Loucy (cell line): ENCODE data around the gene KRT80.

Experiments used
- H2AFZ ChIP-seq: fragments of 200-600 bp; sonication (generic); 2 replicates; pipeline ENCODE4 v1.6.0; 2016; ENCODE audit warnings: antibody characterized with exemption, mild to moderate bottlenecking, low read length, moderate library complexity
- H3F3A ChIP-seq: fragments of 200-600 bp; 2 replicates; pipeline ENCODE4 v1.6.0; 2016; ENCODE audit warnings: antibody characterized with exemption, low read depth, mild to moderate bottlenecking
- H3K27me3 ChIP-seq: fragments of 200-600 bp; sonication (generic); 2 replicates; pipeline ENCODE4 v1.6.1; 2014; ENCODE audit warnings: low read length, mild to moderate bottlenecking; ENCODE audit not compliant: insufficient read depth, poor library complexity, severe bottlenecking
- H3K36me3 ChIP-seq: fragments of 200-600 bp; sonication (generic); 2 replicates; pipeline ENCODE4 v1.6.1; 2016; ENCODE audit warnings: low read length; ENCODE audit not compliant: insufficient read depth
- H3K4me1 ChIP-seq: fragments of 200-600 bp; sonication (generic); 2 replicates; pipeline ENCODE4 v1.5.1; 2014; ENCODE audit warnings: low read length, mild to moderate bottlenecking; ENCODE audit not compliant: insufficient read depth, poor library complexity, severe bottlenecking
- H3K4me2 ChIP-seq: fragments of 200-600 bp; sonication (generic); 2 replicates; pipeline ENCODE4 v1.6.0; 2014; ENCODE audit warnings: antibody characterized with exemption, low read length, low read depth, mild to moderate bottlenecking; ENCODE audit not compliant: poor library complexity, severe bottlenecking
- H3K4me3 ChIP-seq: fragments of 200-600 bp; sonication (generic); 2 replicates; pipeline ENCODE4 v1.5.1; 2014; ENCODE audit warnings: low read length, mild to moderate bottlenecking, mixed read lengths; ENCODE audit not compliant: poor library complexity, severe bottlenecking
- H3K79me2 ChIP-seq: fragments of 200-600 bp; sonication (generic); 2 replicates; pipeline ENCODE4 v1.6.1; 2014; ENCODE audit warnings: low read length; ENCODE audit not compliant: insufficient read depth
- H3K9ac ChIP-seq: fragments of 200-600 bp; sonication (generic); 2 replicates; pipeline ENCODE4 v1.6.0; 2014; ENCODE audit warnings: mild to moderate bottlenecking, low read depth, low read length, moderate library complexity; ENCODE audit not compliant: poor library complexity, severe bottlenecking
- H3K9me2 ChIP-seq: fragments of 200-600 bp; sonication (generic); replicated peaks from 2 replicates; pipeline ENCODE4 v1.6.1; 2016; ENCODE audit warnings: low read depth, low read length, mixed read lengths
- H3K9me3 ChIP-seq: fragments of 200-600 bp; sonication (generic); 2 replicates; pipeline ENCODE4 v1.6.1; 2014; ENCODE audit warnings: mild to moderate bottlenecking, antibody characterized with exemption, low read length, low read depth; ENCODE audit not compliant: insufficient read depth
- H4K20me1 ChIP-seq: fragments of 200-600 bp; sonication (generic); 2 replicates; pipeline ENCODE4 v1.6.0; 2014; ENCODE audit warnings: antibody characterized with exemption, low read length, mild to moderate bottlenecking; ENCODE audit not compliant: insufficient read depth, poor library complexity, severe bottlenecking
- CTCF ChIP-seq: fragments of 200-600 bp; sonication (generic); conservative IDR thresholded peaks from 2 replicates; pipeline ENCODE4 v1.5.1; 2014; ENCODE audit warnings: mild to moderate bottlenecking, antibody characterized with exemption, low read length
- EZH2phosphoT487 ChIP-seq: fragments of 200-600 bp; IDR thresholded peaks from 2 replicates; pipeline ENCODE4 v1.6.1; 2018; ENCODE audit warnings: antibody characterized with exemption, mild to moderate bottlenecking, moderate library complexity, borderline replicate concordance

Gene KRT80

GRCh38 chr12:52239767-52240166 is 48.0 kb upstream of the KRT80 start:
- Histone ChIP-seq H3K9ac (no peak overlapping the region), H3K4me2 (no peak overlapping the region), H3K36me3 (no peaks in the 10 kb centered on the region)

DNA sequence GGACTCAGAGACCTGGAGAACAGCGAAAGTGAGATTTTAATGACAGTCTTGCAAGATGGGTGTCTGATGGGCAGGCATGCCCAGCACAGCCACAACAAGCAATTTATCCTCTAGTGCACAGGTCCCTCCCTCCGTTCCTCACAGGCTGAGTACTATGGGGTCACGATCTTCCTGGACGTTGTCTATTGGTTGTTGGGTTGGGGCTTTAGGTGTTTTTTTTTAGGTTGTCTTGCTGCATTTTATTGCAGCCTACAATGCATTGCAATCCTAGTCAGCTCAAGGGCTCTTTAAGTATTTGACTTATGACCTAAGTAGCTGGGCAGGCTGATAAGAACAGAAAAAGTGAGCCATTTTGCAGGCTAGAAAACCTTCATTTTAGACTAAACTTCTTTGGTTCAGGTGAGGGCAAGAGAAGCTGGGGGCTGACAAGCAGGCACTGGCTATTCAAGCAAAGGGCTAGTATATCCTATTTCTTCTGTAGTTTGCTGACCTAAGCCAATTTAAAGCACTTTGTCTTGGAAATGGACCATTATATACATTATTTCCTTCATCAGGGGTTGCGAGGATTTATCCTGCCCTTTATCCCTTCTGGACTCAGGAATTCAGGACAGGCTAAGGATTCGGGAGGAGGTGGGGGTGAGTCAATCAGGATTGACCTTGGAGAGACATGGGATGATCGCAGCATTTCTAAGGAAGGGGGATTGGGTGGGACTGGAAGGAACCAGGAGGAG is 47.3 kb upstream of the KRT80 start:
- Histone ChIP-seq H2AFZ (no peak overlapping the region), H3K79me2 (no peaks in the 10 kb centered on the region), H3K4me3 (no peak overlapping the region), H3K9ac (no peak overlapping the region), H3K4me2 (no peak overlapping the region), H3K9me3 (no peaks in the 10 kb centered on the region), H3K4me1 (no peaks in the 10 kb centered on the region), H3K9me2 (no peaks in the 10 kb centered on the region), H3F3A (no peaks in the 10 kb centered on the region), H4K20me1 (no peaks in the 10 kb centered on the region), H3K36me3 (no peaks in the 10 kb centered on the region), H3K27me3 (no peaks in the 10 kb centered on the region)
- TF ChIP-seq CTCF: no peak
- TF ChIP-seq EZH2phosphoT487: no peak

More at GRCh38 chr12:52239767-52240166, 48.0 kb upstream of the KRT80 start:
- Histone ChIP-seq H3K9me2 (no peaks in the 10 kb centered on the region), H3K27me3 (no peaks in the 10 kb centered on the region), H3K9me3 (no peaks in the 10 kb centered on the region), H2AFZ (no peak overlapping the region), H3F3A (no peaks in the 10 kb centered on the region), H3K79me2 (no peaks in the 10 kb centered on the region), H3K4me1 (no peaks in the 10 kb centered on the region), H3K4me3 (no peak overlapping the region), H4K20me1 (no peaks in the 10 kb centered on the region)
- TF ChIP-seq EZH2phosphoT487 (no peak), CTCF (no peak)

- H3K4me3 ChIP-seq: no peak overlapping the region
- no peaks in the 10 kb centered on the region for H3K36me3 ChIP-seq
- H3K4me2 ChIP-seq: no peak overlapping the region
These were observed 46.5 kb upstream of the KRT80 start for GRCh38 chr12:52238207-52238840.

More at GRCh38 chr12:52238207-52238840, 46.5 kb upstream of the KRT80 start:
- Histone ChIP-seq H3K9ac (no peak overlapping the region), H3K9me2 (no peaks in the 10 kb centered on the region), H3K79me2 (no peaks in the 10 kb centered on the region), H4K20me1 (no peaks in the 10 kb centered on the region), H3K27me3 (no peaks in the 10 kb centered on the region), H3F3A (no peaks in the 10 kb centered on the region), H3K9me3 (no peaks in the 10 kb centered on the region), H2AFZ (no peak overlapping the region), H3K4me1 (no peaks in the 10 kb centered on the region)
- TF ChIP-seq EZH2phosphoT487 (no peak), CTCF (no peak)
